Fibroblast of lung (primary cell): Measurements from ENCODE around the gene RASSF3. TPM values are rescaled to one million over a fixed set of nuclear protein-coding genes. Genes with fewer than 3 reads are reported as not detected.

ENCODE experiments used
- DNase-seq, 2 donors: peaks; one replicate each; pipeline versions ENCODE4 v3.0.0 to v3.0.0-alpha.2; 2010; ENCODE audit warnings: low read depth in 2 of 2
- H2AFZ ChIP-seq: 2 replicates; pipeline ENCODE4 v1.5.1; 2012; ENCODE audit warnings: low read length, control low read depth, inconsistent platforms
- H3K27ac ChIP-seq: 2 replicates; pipeline ENCODE4 v1.5.1; 2011; ENCODE audit warnings: low read length, control low read depth; ENCODE audit not compliant: insufficient read depth
- H3K27me3 ChIP-seq: 2 replicates; pipeline ENCODE4 v1.5.1; 2011; ENCODE audit warnings: mild to moderate bottlenecking, low read length; ENCODE audit not compliant: control insufficient read depth, insufficient read depth
- H3K36me3 ChIP-seq: 2 replicates; pipeline ENCODE4 v1.5.1; 2011; ENCODE audit warnings: low read length; ENCODE audit not compliant: control insufficient read depth, insufficient read depth
- H3K4me1 ChIP-seq: 2 replicates; pipeline ENCODE4 v1.5.1; 2011; ENCODE audit warnings: low read length; ENCODE audit not compliant: control insufficient read depth, insufficient read depth; ENCODE audit errors: extremely low read depth
- H3K4me2 ChIP-seq: 2 replicates; pipeline ENCODE4 v1.5.1; 2011; ENCODE audit warnings: low read length, control low read depth; ENCODE audit not compliant: insufficient read depth; ENCODE audit errors: extremely low read depth
- H3K4me3 ChIP-seq, 4 experiments: fragments of 200-600 bp in 1 of 4; sonication (generic) in 1 of 4; replicated peaks in 1 of 4; 2 replicates each; pipeline ENCODE4 v1.5.1; 2011 to 2016; ENCODE audit warnings: low read length in 4 of 4, low read depth in 3 of 4, mild to moderate bottlenecking in 3 of 4, control low read depth in 2 of 4, inconsistent platforms in 1 of 4, mixed read lengths in 1 of 4; ENCODE audit not compliant: insufficient read depth in 1 of 4; ENCODE audit errors: control extremely low read depth in 1 of 4
- H3K79me2 ChIP-seq: 2 replicates; pipeline ENCODE4 v1.5.1; 2012; ENCODE audit warnings: mild to moderate bottlenecking, low read length, inconsistent platforms; ENCODE audit not compliant: control insufficient read depth, insufficient read depth
- H3K9ac ChIP-seq: 2 replicates; pipeline ENCODE4 v1.5.1; 2011; ENCODE audit warnings: mild to moderate bottlenecking, low read length, control low read depth; ENCODE audit not compliant: insufficient read depth
- H3K9me3 ChIP-seq: 2 replicates; pipeline ENCODE4 v1.5.1; 2012; ENCODE audit warnings: low read depth, low read length; ENCODE audit not compliant: control insufficient read depth, insufficient read depth
- H4K20me1 ChIP-seq: 2 replicates; pipeline ENCODE4 v1.5.1; 2011; ENCODE audit warnings: low read length; ENCODE audit not compliant: control insufficient read depth, insufficient read depth; ENCODE audit errors: extremely low read depth
- CTCF ChIP-seq, 2 donors: IDR thresholded peaks in 1 of 2; conservative IDR thresholded peaks in 1 of 2; 1 replicate in 1 of 2; 2 replicates in 1 of 2; pipeline ENCODE4 v1.5.1; 2011 to 2012; ENCODE audit warnings: low read length in 2 of 2, control low read depth in 1 of 2, inconsistent platforms in 1 of 2, low read depth in 1 of 2, mild to moderate bottlenecking in 1 of 2
- EZH2 ChIP-seq: IDR thresholded peaks from 2 replicates; pipeline ENCODE4 v1.5.1; 2012; ENCODE audit warnings: low read length, control low read depth, mild to moderate bottlenecking; ENCODE audit errors: missing control alignments
- polyA plus RNA-seq, 2 donors: library from polyadenylated mRNA; depleted of rRNA in 1 of 2; stranded (reverse) in 1 of 2; unstranded in 1 of 2; fragments of >200 nt; gene quantifications; 2 replicates each; pipeline ENCODE4 v1.2.1, GENCODE V29; 2011 to 2012; ENCODE audit warnings: missing spikeins in 1 of 2
- total RNA-seq: library from RNA; depleted of rRNA; stranded (reverse); fragments of >200 nt; gene quantifications from 2 replicates; pipeline ENCODE4 v1.2.1, GENCODE V29; 2014

Gene RASSF3
- total and polyA plus RNA-seq, 2 donors (not counting 1 experiment from before 2014, with no cell fraction given): 37.7 to 45.9 TPM

- Histone ChIP-seq H3K9ac (no peak overlapping the region), H3K4me1 (no peaks in the 10 kb centered on the region), H4K20me1 (no peaks in the 10 kb centered on the region), H3K27me3 (no peaks in the 10 kb centered on the region), H3K9me3 (no peaks in the 10 kb centered on the region), H3K79me2 (peaks cover 36% of the 10 kb centered on the region), H3K4me2 (no peak overlapping the region), H3K4me3 (no peak overlapping the region), H3K36me3 (no peaks in the 10 kb centered on the region), H3K27ac (no peak overlapping the region), H2AFZ (no peak overlapping the region)
- DNase-seq: peak; percentile 75 to 79
- TF ChIP-seq EZH2 (no peak), CTCF (conservative IDR thresholded peaks at IDR 0.05 in 1 of 2, IDR thresholded peaks at IDR 0.05 in 1 of 2; ENCODE audit: low read depth in 1 of 2, low read length in 2 of 2) (no peak)
These were observed 23.6 kb downstream of the RASSF3 start for GRCh38 chr12:64633940-64634337.

GRCh38 chr12:64634508-64635092, 24.3 kb downstream of the RASSF3 start:
- Histone ChIP-seq H3K9me3 (no peaks in the 10 kb centered on the region), H3K79me2 (peaks cover 34% of the 10 kb centered on the region), H3K4me1 (no peaks in the 10 kb centered on the region), H3K9ac (no peak overlapping the region), H3K4me3 (no peak overlapping the region), H3K36me3 (no peaks in the 10 kb centered on the region), H2AFZ (no peak overlapping the region), H3K4me2 (no peak overlapping the region), H3K27me3 (no peaks in the 10 kb centered on the region), H3K27ac (no peak overlapping the region), H4K20me1 (no peaks in the 10 kb centered on the region)
- no peak for DNase-seq
- TF ChIP-seq CTCF (conservative IDR thresholded peaks at IDR 0.05 in 1 of 2, IDR thresholded peaks at IDR 0.05 in 1 of 2; ENCODE audit: low read depth in 1 of 2, low read length in 2 of 2): no peak
- TF ChIP-seq EZH2: no peak

- Histone ChIP-seq H3K27me3 (no peaks in the 10 kb centered on the region), H3K4me1 (no peaks in the 10 kb centered on the region), H4K20me1 (no peaks in the 10 kb centered on the region), H3K9ac (no peak overlapping the region), H3K27ac (no peak overlapping the region), H2AFZ (no peak overlapping the region), H3K36me3 (no peaks in the 10 kb centered on the region), H3K79me2 (peaks cover 37% of the 10 kb centered on the region), H3K9me3 (no peaks in the 10 kb centered on the region), H3K4me2 (no peak overlapping the region), H3K4me3 (no peak overlapping the region)
- no peak for DNase-seq
- TF ChIP-seq CTCF (conservative IDR thresholded peaks at IDR 0.05 in 1 of 2, IDR thresholded peaks at IDR 0.05 in 1 of 2; ENCODE audit: low read depth in 1 of 2, low read length in 2 of 2): no peak
- no peak for TF ChIP-seq EZH2
These were observed 25.2 kb downstream of the RASSF3 start for GRCh38 chr12:64635356-64635998.
